ENCODE results near the gene NCDN.

The NCDN gene

DNA sequence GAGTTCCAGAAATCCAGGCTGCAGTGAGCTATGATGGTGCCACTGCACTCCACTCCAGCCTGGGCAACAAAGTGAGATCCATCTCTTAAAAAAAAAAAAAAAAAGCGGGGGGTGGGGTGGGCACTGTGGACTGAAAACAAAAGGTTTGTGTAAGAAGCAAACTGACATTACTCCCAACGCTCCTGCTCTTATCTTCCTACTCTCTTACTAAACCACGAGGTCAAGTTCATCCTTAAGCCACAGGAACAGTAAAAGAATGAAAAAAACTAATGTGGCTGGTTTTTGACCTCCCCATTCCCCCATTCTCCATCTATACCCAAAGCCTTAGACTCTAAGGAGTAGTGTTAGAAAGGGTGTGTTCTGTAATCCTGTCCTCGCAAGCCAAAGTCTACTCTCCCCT is 46.3 kb downstream of the NCDN start:
- no peak overlapping the region for H3K4me3 ChIP-seq (ENCODE audit: low read depth, low read length)
- TF ChIP-seq, protein P1, sequence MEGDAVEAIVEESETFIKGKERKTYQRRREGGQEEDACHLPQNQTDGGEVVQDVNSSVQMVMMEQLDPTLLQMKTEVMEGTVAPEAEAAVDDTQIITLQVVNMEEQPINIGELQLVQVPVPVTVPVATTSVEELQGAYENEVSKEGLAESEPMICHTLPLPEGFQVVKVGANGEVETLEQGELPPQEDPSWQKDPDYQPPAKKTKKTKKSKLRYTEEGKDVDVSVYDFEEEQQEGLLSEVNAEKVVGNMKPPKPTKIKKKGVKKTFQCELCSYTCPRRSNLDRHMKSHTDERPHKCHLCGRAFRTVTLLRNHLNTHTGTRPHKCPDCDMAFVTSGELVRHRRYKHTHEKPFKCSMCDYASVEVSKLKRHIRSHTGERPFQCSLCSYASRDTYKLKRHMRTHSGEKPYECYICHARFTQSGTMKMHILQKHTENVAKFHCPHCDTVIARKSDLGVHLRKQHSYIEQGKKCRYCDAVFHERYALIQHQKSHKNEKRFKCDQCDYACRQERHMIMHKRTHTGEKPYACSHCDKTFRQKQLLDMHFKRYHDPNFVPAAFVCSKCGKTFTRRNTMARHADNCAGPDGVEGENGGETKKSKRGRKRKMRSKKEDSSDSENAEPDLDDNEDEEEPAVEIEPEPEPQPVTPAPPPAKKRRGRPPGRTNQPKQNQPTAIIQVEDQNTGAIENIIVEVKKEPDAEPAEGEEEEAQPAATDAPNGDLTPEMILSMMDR (IDR thresholded peaks at IDR 0.05; ENCODE audit: borderline replicate concordance, insufficient read depth, low read depth, low read length), result no peak

DNA sequence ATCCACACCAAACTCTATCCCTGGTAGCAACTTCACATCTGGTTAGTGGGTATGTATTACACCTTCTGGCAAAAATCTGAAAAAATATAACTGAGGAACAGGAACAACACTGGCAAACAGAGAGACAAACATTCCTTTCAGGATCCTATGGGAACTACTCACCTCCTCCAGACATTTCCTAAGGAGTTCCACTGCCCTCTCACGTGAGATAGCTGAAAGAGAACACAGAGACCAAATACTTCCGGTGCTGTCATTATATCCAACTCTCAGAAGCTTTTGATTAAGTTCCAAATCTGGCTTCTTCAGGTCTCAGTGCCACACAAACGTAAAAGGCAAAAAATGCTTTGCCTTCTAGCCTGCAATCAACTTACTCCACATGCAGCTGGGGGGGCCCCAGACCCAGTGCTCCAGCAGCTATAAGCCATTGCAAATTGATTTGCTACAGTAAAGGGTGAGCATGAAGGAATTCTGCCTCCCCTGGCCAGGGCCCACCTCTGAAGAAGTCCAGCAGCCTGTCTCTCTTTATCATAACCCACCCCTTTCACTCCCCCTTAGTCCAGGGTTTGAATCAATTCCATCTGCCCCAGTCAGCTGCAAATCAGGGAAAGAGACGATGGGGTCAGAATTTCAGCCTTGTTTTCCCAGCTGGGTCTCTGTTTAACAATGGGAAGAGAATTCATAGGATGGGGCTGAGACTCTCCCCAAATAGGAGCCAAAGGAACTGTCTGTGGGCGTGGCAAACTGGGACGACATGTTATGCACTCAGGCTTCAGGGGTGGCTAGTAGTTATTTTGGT is 47.7 kb downstream of the NCDN start:
- H3K4me3 ChIP-seq (ENCODE audit: low read depth, low read length), result no peak overlapping the region
- TF ChIP-seq, protein P1 (IDR thresholded peaks at IDR 0.05; ENCODE audit: borderline replicate concordance, insufficient read depth, low read depth, low read length), result no peak

DNA sequence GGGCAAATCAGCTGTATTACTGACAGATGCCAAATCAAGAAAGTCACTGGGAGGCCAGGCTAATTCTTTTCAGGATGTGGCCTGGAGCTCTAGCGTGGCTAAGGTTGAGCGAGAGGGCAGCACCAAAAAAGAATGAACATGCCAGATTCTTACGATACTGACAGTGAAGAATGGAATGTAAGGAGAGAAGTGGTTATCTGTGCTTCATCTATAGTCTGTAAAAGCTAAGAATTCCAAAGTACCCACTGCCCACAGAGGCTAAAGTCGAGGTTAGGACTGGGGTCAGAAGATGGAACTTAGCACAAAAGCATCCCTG is 48.2 kb downstream of the NCDN start:
- no peak overlapping the region for H3K4me3 ChIP-seq (ENCODE audit: low read depth, low read length)
- TF ChIP-seq, protein P1 (IDR thresholded peaks at IDR 0.05; ENCODE audit: borderline replicate concordance, insufficient read depth, low read depth, low read length), result no peak

DNA sequence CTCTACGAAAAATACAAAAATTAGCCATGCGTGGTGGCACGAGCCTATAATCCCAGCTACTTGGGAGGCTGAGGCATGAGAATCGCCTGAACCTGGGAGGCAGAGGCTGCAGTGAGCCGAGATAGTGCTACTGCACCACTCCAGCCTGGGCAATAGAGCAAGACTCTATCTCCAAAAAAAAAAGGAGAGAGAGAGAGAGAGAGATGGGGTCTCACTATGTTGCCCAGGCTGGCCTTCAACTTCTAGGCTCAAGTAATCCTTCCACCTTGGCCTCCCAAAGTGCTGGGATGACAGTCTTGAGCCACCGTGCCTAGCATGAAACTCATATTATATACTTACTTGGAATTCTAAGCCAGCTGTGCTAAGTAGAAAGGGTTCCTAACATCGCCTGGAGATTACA is 54.1 kb downstream of the NCDN start:
- no peak overlapping the region for H3K4me3 ChIP-seq (ENCODE audit: low read depth, low read length)
- TF ChIP-seq, protein P1 (IDR thresholded peaks at IDR 0.05; ENCODE audit: borderline replicate concordance, insufficient read depth, low read depth, low read length), result no peak

DNA sequence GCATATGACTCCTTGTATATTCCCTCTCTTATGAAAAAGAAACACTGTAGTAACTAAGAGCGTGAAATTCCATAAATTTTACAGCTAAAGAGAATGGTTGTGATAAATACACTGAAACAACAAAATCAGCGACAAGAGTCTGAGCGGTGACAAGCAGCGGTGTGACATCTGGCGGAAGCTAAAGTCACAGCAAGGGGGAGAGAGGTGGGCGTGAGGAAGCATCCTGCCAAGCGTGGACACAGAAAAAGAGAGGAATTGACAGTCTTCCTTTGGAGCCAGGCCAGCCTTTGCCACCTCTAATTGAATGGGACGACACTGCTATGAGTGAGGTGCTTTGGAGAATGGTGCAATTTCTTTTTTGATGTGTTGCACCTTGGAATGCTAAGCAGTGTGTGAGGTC is 57.8 kb downstream of the NCDN start:
- TF ChIP-seq, protein P1 (IDR thresholded peaks at IDR 0.05; ENCODE audit: borderline replicate concordance, insufficient read depth, low read depth, low read length), result no peak

More for the DNA sequence above, 57.8 kb downstream of the NCDN start:
- no peak overlapping the region for H3K4me3 ChIP-seq (ENCODE audit: low read depth, low read length)

All from GM12875 (cell line).